GM21447 (cell line): ENCODE measurements around the gene ESR1.

Source experiments
- ATAC-seq: cut with Tn5 transposase; IDR thresholded peaks from one replicate; pipeline ENCODE4 v1.9.1; 2021; ENCODE audit not compliant: unreplicated experiment

ESR1 gene

DNA sequence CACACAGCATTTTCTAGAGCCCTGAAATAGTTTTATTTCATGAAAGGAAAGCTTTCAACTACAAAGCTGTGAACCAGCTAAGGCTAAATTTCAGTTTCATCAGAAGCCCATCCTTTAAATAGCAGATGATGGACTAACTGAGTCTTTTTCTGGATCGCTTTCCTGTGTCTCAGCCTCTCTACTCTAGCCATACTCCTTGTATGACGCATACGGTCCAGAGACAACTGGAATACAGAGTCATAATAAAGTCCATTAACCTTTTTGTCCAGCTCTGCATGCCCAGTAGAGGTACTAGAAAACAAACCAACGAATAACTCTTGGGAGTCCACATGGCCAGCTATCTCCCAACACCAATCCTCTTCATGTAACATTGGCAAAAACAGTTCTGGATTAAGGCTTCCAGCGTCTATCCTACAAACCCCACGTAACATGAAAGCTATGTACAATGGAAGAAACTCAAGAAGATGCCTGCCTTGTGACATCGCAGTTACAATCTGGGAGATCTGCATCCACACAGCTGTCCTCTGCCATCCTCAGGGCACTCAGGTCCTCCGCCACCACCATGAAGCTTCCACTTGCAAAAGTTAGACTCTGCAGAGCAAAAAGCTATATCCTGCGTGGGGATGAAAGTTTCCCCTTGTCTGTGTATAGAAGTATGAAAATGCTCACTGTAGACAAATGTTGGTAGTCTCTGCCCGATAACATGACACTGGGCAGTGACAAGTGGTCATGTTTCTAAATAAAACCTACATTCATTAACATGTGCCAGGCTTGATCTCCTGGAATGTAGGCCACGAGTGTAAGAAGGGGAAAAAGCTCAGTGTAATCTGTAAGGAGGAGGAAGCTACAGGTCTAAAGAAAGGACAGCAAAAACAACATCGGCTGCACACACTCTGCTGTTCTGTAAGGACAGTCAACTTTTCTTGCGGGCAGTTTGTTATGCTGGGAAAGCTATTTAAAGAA lies 360.4 kb downstream of the ESR1 start:
- ATAC-seq = no peak

DNA sequence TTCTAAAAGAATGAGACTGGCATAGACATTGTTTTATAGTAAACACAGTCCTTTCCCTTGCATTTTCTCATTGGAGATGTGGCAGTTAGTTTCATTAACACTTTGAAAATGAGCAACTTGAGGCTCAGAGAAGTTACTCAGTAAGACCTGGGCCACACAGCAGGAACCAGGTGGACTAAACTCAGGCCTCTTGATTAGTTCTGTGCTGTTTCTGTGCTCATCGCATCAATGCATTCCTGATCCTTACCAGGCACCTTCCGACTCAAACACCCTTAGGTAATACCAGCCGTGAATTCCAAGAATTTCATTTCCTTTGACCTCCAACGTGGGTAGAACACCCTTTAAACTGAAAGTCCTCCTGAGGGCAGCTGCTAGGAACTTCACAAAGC lies 362.8 kb downstream of the ESR1 start:
- ATAC-seq = no peak

- peak; percentile 92 for ATAC-seq
Observed at GRCh38 chr6:152170702-152171667, 363.5 kb downstream of the ESR1 start.

DNA sequence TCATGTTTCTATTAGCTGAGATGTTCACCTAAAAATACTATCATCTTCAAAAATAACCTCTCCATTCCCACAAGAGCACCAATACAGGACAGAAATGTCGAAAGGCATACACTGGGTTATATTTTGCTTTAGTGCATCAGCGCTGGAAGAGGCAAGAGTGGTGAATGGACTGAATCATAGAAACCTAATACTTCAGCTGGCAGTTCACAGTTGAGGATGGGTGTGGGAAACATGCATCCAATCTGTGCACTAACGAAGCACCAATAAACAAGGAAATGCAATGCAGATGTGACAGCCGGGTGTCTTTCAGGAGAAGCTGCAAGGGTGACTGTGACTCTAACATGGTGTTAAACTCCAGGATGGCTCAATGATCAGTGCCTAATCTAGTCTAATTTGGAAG lies 365.8 kb downstream of the ESR1 start:
- no peak for ATAC-seq

GRCh38 chr6:152173957-152174356 lies 366.5 kb downstream of the ESR1 start:
- ATAC-seq = no peak

DNA sequence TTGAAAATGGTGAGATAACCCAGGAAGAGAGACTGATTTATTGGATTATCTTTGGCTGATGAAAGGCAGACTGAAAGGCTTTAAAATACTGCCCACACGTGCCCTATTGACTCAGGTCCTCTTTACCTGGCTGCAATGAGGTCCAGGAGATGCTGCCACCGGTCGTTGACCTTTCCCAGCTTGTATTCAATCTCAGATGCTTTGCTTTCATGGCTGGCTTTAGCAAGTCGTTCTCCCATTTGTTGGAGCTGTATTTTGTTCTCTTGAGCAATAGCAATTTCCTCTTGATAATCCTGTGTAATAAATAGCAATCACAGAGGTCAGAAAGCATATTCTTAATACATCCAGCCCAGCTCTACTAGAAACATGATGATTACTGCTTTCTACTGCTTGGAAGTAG lies 368.8 kb downstream of the ESR1 start:
- no peak for ATAC-seq
